Heart right ventricle (tissue), 16 donors: ENCODE data around the gene RTCA. TPM values are rescaled to one million over a fixed set of nuclear protein-coding genes. Genes with fewer than 3 reads are reported as not detected.

Experiments
- ATAC-seq, 8 donors: fragments of 200-7000 bp; cut with Tn5 transposase; one replicate each; pipeline ENCODE4 v1.9.1; 2020; ENCODE audit warnings: mild to moderate bottlenecking in 8 of 8, moderate library complexity in 8 of 8, moderate number of reproducible peaks in 1 of 8
- DNase-seq, 2 donors: peaks; one replicate each; pipeline ENCODE4 v3.0.0-alpha.2; 2020
- H3K27ac ChIP-seq, 10 donors: fragments of 200-600 bp; sonication (generic) in 2 of 10; one replicate each; pipeline versions ENCODE4 v1.5.0 to v1.8.0; 2020 to 2022; ENCODE audit warnings: mild to moderate bottlenecking in 3 of 10
- H3K27me3 ChIP-seq, 7 donors: fragments of 200-600 bp; one replicate each; pipeline ENCODE4 v1.8.0; 2021 to 2022; ENCODE audit warnings: mild to moderate bottlenecking in 2 of 7
- H3K36me3 ChIP-seq, 9 donors: fragments of 200-600 bp; sonication (generic) in 1 of 9; one replicate each; pipeline versions ENCODE4 v1.5.0 to v1.8.0; 2020 to 2022; ENCODE audit warnings: mild to moderate bottlenecking in 2 of 9
- H3K4me1 ChIP-seq, 9 donors: fragments of 200-600 bp; sonication (generic) in 1 of 9; one replicate each; pipeline versions ENCODE4 v1.5.0 to v1.8.0; 2020 to 2022; ENCODE audit warnings: mild to moderate bottlenecking in 4 of 9
- H3K4me3 ChIP-seq, 10 donors: fragments of 200-600 bp; sonication (generic) in 2 of 10; one replicate each; pipeline versions ENCODE4 v1.5.0 to v1.8.0; 2020 to 2022; ENCODE audit warnings: mild to moderate bottlenecking in 7 of 10, moderate library complexity in 2 of 10
- H3K9me3 ChIP-seq, 11 donors: fragments of 200-600 bp in 10 of 11; sonication (generic) in 2 of 11; one replicate each; pipeline versions ENCODE4 v1.5.0 to v1.8.0; 2013 to 2022; ENCODE audit warnings: mild to moderate bottlenecking in 2 of 11, control low read depth in 1 of 11, moderate library complexity in 1 of 11
- WGBS, 2 donors: extraction: QIAGEN DNeasy Blood & Tissue Kit; methylation state at CpG; one replicate each; pipeline ENCODE4 v1.1.7; 2013; ENCODE audit warnings: inconsistent platforms in 1 of 2; 5-methylcytosine and 5-hydroxymethylcytosine counted together
- intact Hi-C, 10 donors: fragments of 100-400 bp; cut with DNase I; formaldehyde crosslinking; loops; one replicate each; pipeline versions ENCODE4 v1.11.1 to v1.14.2; 2022
- polyA plus RNA-seq, 2 donors: library from polyadenylated mRNA; stranded (reverse); fragments of 200-250 nt; gene quantifications; one replicate each; pipeline ENCODE4 v1.2.3, GENCODE V29; 2013
- total RNA-seq, 10 donors: library from RNA; stranded (reverse); fragmentation: NEBNext Ultra II Directional in 3 of 10; extraction: Animal tissue kit (Norgen Biotek cat#: 25700) in 3 of 10; gene quantifications; one replicate each; pipeline versions ENCODE4 v1.2.1 to v1.2.4, GENCODE V29; 2021 to 2023
- TF ChIP-seq, protein P1 (sequence below), 9 donors: fragments of 200-600 bp; sonication (generic) in 2 of 9; IDR thresholded peaks; one replicate each; pipeline versions ENCODE4 v1.5.0 to v1.8.0; 2021 to 2022; ENCODE audit warnings: antibody characterized with exemption in 9 of 9, mild to moderate bottlenecking in 5 of 9, moderate library complexity in 1 of 9
- donor health status: Arrhythmogenic right ventricular cardiomyopathy.
- donor health status: ischemic (EF 13 %, LVEDD 7.1; RV severe dilation, severe dysfunction).
- donor health status: healthy with polysubstance abuse.
- donor health status: DM: no; HTN: yes; CAD: no.
- donor health status: DM: no; HTN: no; CAD: no.
- donor health status: ischemic (EF 25% LVEDD 6.9; RV normal size, moderate dysfunction).
- donor health status: ischemic (EF 25% LVEDD 5.7; RV mildly dilated, moderate dysfunction).
- donor health status: healthy.
- donor health status: DM: yes; HTN: yes; CAD: no.
- donor health status: Ischemic cardiomyopathy.
- donor health status: ischemic (EF 35%, LVEDD 5.7; RV mildly dilated, moderate dysfunction).
- donor health status: nonischemic (EF 11% LVEDD 7.7; RV severe dilation, severe dysfunction).
- donor health status: DM: yes; HTN: yes; CAD: no.
- donor health status: PGD.
- donor health status: ischemic (EF 29% LVEDD 5.4; RV normal size, mild dysfunction).
- donor health status: nonischemic (EF 23%, LVEDD 6.1; RV moderate dilation, normal function).

The RTCA gene
- total and polyA plus RNA-seq, 12 donors = 17.1 to 44.8 (median 36.7) TPM

GRCh38 chr1:100321100-100321493 is 55.1 kb downstream of the RTCA start:
- ATAC-seq (no peak), DNase-seq (no peak)
- Histone ChIP-seq H3K27me3 (no peaks in the 10 kb centered on the region), H3K4me3 (no peak overlapping the region), H3K36me3 (no peaks in the 10 kb centered on the region), H3K4me1 (peaks cover 0 to 12% (median 3%) of the 10 kb centered on the region in 9 donors), H3K9me3 (peaks cover 0 to 31% (median 13%) of the 10 kb centered on the region in 11 donors), H3K27ac (no peak overlapping the region)
- intact Hi-C loops = no loop called here
- TF ChIP-seq, protein P1, sequence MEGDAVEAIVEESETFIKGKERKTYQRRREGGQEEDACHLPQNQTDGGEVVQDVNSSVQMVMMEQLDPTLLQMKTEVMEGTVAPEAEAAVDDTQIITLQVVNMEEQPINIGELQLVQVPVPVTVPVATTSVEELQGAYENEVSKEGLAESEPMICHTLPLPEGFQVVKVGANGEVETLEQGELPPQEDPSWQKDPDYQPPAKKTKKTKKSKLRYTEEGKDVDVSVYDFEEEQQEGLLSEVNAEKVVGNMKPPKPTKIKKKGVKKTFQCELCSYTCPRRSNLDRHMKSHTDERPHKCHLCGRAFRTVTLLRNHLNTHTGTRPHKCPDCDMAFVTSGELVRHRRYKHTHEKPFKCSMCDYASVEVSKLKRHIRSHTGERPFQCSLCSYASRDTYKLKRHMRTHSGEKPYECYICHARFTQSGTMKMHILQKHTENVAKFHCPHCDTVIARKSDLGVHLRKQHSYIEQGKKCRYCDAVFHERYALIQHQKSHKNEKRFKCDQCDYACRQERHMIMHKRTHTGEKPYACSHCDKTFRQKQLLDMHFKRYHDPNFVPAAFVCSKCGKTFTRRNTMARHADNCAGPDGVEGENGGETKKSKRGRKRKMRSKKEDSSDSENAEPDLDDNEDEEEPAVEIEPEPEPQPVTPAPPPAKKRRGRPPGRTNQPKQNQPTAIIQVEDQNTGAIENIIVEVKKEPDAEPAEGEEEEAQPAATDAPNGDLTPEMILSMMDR (IDR thresholded peaks at IDR 0.05) = no peak
- 95 to 96% methylated on average over 7 of the region's 7 CpGs for WGBS, 2 donors

- DNase-seq (no peak), ATAC-seq (no peak)
- no peaks in the 10 kb centered on the region for H3K36me3 ChIP-seq
- H3K27ac ChIP-seq = no peak overlapping the region
- WGBS, 2 donors = 90 to 91% methylated on average over 8 of the region's 8 CpGs
- TF ChIP-seq, protein P1 (IDR thresholded peaks at IDR 0.05) = no peak
- H3K4me1 ChIP-seq = peaks cover 0 to 12% (median 3%) of the 10 kb centered on the region in 9 donors
- H3K4me3 ChIP-seq = no peak overlapping the region
- H3K27me3 ChIP-seq = no peaks in the 10 kb centered on the region
- H3K9me3 ChIP-seq = peaks cover 0 to 27% (median 13%) of the 10 kb centered on the region in 11 donors
- intact Hi-C loops = no loop called here
These were observed 55.5 kb downstream of the RTCA start for GRCh38 chr1:100321506-100321905.

DNA sequence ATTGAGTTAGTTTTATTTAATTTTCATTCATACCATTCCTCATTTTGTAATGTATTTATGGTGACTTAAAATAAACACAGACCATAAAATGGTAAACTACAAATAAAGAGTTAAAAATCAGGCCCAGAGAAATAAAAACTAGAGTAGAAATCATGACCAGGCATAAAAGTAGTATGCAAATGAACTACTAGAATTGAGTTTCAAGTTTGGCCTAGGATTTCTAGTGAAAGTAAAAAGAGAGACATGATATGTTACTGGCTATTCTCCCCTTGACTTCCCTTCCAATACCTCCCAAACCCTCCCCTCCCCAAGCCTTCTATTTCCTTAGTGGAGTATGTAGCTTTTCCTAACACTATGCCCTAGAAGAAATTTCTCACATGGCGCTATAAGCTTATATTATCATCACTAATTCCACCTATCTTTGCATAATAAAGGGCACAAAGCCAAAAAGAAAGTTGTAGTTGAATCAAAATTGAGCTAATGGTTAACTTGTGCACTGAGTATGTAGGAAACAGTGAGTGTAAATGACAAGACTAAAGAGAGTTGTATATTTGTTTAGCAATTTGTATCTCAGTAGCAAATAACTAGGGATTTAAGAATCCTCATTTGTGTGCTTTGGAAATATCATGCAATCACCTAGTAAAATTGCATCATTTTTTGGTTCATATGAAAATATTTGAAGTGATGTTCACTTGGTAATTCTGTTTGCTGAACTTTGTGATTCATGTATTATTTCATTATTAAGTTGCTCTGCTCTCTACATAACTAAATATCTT is 56.6 kb downstream of the RTCA start:
- 85 to 88% methylated on average over 1 of the region's 1 CpG for WGBS, 2 donors
- DNase-seq (no peak), ATAC-seq (peak in 1 of 8 donors; percentile 43)
- Histone ChIP-seq H3K27me3 (no peaks in the 10 kb centered on the region), H3K4me3 (no peak overlapping the region), H3K9me3 (peaks cover 0 to 24% (median 9%) of the 10 kb centered on the region in 11 donors), H3K27ac (peak overlapping the region in 1 of 10 donors; percentile 34), H3K4me1 (peaks cover 0 to 12% (median 3%) of the 10 kb centered on the region in 9 donors), H3K36me3 (no peaks in the 10 kb centered on the region)
- intact Hi-C loops = no loop called here
- TF ChIP-seq, protein P1 (IDR thresholded peaks at IDR 0.05) = no peak

DNA sequence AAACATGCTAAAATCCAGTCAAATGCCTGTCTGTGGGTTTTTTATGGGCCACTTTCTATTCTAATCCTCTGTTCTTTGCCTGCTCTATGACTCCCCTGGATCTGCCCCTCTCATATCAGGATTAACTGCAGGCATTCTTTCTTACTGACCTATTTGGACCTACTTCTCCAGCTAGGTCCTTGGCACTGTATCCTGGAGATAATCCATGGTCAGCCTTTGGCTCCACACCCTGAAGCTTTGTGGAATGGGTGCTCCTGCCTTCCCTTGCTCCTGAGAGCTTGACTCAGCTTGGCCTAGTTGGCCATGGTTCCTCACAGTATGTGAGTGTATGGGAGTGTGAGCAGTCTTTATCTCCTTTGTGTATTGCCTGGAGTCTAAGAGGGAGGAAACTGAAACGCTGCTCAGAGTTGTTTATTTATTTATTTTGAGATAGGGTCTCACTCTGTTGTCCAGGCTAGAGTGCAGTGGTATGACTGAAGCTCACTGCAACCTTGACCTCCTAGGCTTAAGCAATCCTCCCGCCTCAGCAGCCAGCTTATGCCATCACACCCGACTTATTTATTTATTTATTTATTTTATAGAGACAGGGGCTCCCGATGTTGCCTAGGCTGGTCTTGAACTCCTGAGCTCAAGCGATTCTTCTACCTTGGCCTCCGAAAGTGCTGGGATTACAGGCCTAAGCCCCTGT is 57.5 kb downstream of the RTCA start:
- ATAC-seq = peak in 7 of 8 donors; percentile 14 to 91 (median 75)
- peaks cover 0 to 12% (median 3%) of the 10 kb centered on the region in 9 donors for H3K4me1 ChIP-seq
- peak in 1 of 2 donors; percentile 10 for DNase-seq
- no peak overlapping the region for H3K4me3 ChIP-seq
- peaks cover 0 to 23% (median 9%) of the 10 kb centered on the region in 11 donors for H3K9me3 ChIP-seq
- no peaks in the 10 kb centered on the region for H3K27me3 ChIP-seq
- 80 to 81% methylated on average over 6 of the region's 6 CpGs for WGBS, 2 donors
- peak overlapping the region in 2 of 10 donors; percentile 3 to 34 for H3K27ac ChIP-seq
- TF ChIP-seq, protein P1 (IDR thresholded peaks at IDR 0.05) = no peak
- H3K36me3 ChIP-seq = no peaks in the 10 kb centered on the region
- intact Hi-C loops = no loop called here
